ENCODE results near the gene MAPK7.

MAPK7 gene

DNA sequence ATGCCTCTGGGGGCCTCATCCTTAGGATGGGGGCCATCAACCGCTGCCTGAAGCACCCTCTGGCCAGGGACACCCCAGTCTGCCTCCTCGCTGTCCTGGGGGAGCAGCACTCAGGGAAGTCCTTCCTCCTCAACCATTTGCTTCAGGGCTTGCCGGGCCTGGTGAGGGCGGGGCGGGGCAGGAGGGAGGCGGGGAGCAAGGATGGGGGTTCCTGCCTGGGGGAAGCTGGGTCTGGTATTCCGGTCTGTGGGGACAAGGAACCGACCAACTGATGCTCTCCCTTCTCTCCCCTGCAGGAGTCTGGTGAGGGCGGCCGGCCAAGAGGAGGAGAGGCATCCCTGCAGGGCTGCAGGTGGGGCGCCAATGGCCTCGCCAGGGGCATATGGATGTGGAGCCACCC lies 34.7 kb downstream of the MAPK7 start:
- Histone ChIP-seq H3K4me3 (ENCODE audit: insufficient read depth, low read length, poor library complexity, severe bottlenecking) (no peak overlapping the region), H3K9ac (ENCODE audit: low read length) (no peak overlapping the region), H2AFZ (ENCODE audit: low read depth, low read length, severe bottlenecking) (no peak overlapping the region), H3K36me3 (ENCODE audit: low read length) (no peaks in the 10 kb centered on the region), H4K20me1 (ENCODE audit: low read depth, low read length) (no peaks in the 10 kb centered on the region), H3F3A (ENCODE audit: insufficient read depth) (no peaks in the 10 kb centered on the region), H3K27me3 (ENCODE audit: low read length) (no peaks in the 10 kb centered on the region), H3K9me2 (replicated peaks; ENCODE audit: insufficient read depth, low read length) (no peaks in the 10 kb centered on the region), H3K79me2 (ENCODE audit: insufficient read depth, low read length) (no peaks in the 10 kb centered on the region), H3K9me3 (ENCODE audit: insufficient read depth, low read length) (no peaks in the 10 kb centered on the region), H3K4me2 (ENCODE audit: low read depth, low read length, poor library complexity, severe bottlenecking) (no peak overlapping the region), H3K27ac (ENCODE audit: low read depth, low read length) (no peak overlapping the region)
- no peak for TF ChIP-seq EZH2phosphoT487 (conservative IDR thresholded peaks at IDR 0.05; ENCODE audit: low read length)
- no peak for TF ChIP-seq CTCF (IDR thresholded peaks at IDR 0.05; ENCODE audit: insufficient read depth, low read length, poor library complexity, severe bottlenecking)

DNA sequence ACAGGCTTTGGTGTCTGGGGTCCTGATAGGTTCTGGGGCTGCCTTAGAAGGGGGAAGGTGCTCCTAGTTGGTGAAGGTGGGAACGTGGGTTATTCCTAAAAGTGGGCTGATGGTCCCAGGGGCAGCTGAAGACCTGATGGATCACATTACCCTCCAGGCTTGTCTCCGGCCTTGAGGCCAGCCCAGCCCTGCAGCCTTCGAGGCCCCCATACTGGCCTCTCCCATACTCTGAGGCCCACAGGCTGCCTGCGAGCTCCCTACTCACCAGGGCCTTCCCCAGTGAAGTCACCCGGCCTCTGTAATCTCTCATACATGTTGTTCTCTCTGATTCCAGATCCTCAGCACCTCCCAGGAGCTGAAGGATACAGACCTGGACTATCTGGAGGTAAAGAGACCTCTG lies 35.5 kb downstream of the MAPK7 start:
- Histone ChIP-seq H3K9me2 (replicated peaks; ENCODE audit: insufficient read depth, low read length) (no peaks in the 10 kb centered on the region), H3K9ac (ENCODE audit: low read length) (no peak overlapping the region), H3K27ac (ENCODE audit: low read depth, low read length) (no peak overlapping the region), H3K4me3 (ENCODE audit: insufficient read depth, low read length, poor library complexity, severe bottlenecking) (no peak overlapping the region), H2AFZ (ENCODE audit: low read depth, low read length, severe bottlenecking) (no peak overlapping the region), H3K27me3 (ENCODE audit: low read length) (no peaks in the 10 kb centered on the region), H3K79me2 (ENCODE audit: insufficient read depth, low read length) (no peaks in the 10 kb centered on the region), H3K4me2 (ENCODE audit: low read depth, low read length, poor library complexity, severe bottlenecking) (no peak overlapping the region), H3K36me3 (ENCODE audit: low read length) (no peaks in the 10 kb centered on the region), H3K9me3 (ENCODE audit: insufficient read depth, low read length) (no peaks in the 10 kb centered on the region), H4K20me1 (ENCODE audit: low read depth, low read length) (no peaks in the 10 kb centered on the region), H3F3A (ENCODE audit: insufficient read depth) (no peaks in the 10 kb centered on the region)
- TF ChIP-seq EZH2phosphoT487 (conservative IDR thresholded peaks at IDR 0.05; ENCODE audit: low read length) (no peak), CTCF (IDR thresholded peaks at IDR 0.05; ENCODE audit: insufficient read depth, low read length, poor library complexity, severe bottlenecking) (no peak)

- Histone ChIP-seq H3K4me3 (ENCODE audit: insufficient read depth, low read length, poor library complexity, severe bottlenecking) (no peak overlapping the region), H3K4me2 (ENCODE audit: low read depth, low read length, poor library complexity, severe bottlenecking) (no peak overlapping the region), H3K9me3 (ENCODE audit: insufficient read depth, low read length) (no peaks in the 10 kb centered on the region), H4K20me1 (ENCODE audit: low read depth, low read length) (no peaks in the 10 kb centered on the region), H3K36me3 (ENCODE audit: low read length) (no peaks in the 10 kb centered on the region), H3F3A (ENCODE audit: insufficient read depth) (no peaks in the 10 kb centered on the region), H3K27me3 (ENCODE audit: low read length) (no peaks in the 10 kb centered on the region), H2AFZ (ENCODE audit: low read depth, low read length, severe bottlenecking) (no peak overlapping the region), H3K9me2 (replicated peaks; ENCODE audit: insufficient read depth, low read length) (no peaks in the 10 kb centered on the region), H3K79me2 (ENCODE audit: insufficient read depth, low read length) (no peaks in the 10 kb centered on the region), H3K9ac (ENCODE audit: low read length) (no peak overlapping the region), H3K27ac (ENCODE audit: low read depth, low read length) (no peak overlapping the region)
- TF ChIP-seq CTCF (IDR thresholded peaks at IDR 0.05; ENCODE audit: insufficient read depth, low read length, poor library complexity, severe bottlenecking) (no peak), EZH2phosphoT487 (conservative IDR thresholded peaks at IDR 0.05; ENCODE audit: low read length) (no peak)
These were observed 36.3 kb downstream of the MAPK7 start for GRCh38 chr17:19414396-19415280.

Data from SU-DHL-6 (cell line).